NCI-H128 (cell line): ENCODE data around the gene NHS.
"Not testable (repeated sequence)": the region's sequence is repeated elsewhere in the genome, so short reads cannot be mapped to it uniquely, and the experiment has no call there.

Experiments
- DNase-seq: peaks from one replicate; lab custom pipeline; 2025; ENCODE audit not compliant: unreplicated experiment; lab: John Stamatoyannopoulos, UW

NHS gene

DNA sequence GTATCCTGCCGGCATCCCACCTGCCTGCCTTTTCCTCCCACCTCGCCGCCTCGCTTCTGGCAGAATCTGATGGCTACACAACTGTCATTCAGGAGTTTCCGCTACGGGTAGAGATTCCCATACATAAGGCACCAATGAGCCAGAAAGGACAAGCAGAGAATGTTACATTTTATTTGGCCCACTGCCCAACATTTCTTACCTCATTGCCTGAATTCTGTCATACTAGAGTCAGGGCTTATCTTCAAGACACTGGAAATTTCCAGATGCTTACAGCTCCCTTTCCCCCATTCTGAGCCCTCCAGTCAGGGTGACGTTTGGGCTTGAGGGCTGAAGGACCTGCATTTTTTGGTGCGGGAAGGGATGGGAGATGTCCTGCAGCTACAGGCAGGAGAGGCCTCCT, 113.0 kb downstream of the NHS start:
- no peak for DNase-seq

DNA sequence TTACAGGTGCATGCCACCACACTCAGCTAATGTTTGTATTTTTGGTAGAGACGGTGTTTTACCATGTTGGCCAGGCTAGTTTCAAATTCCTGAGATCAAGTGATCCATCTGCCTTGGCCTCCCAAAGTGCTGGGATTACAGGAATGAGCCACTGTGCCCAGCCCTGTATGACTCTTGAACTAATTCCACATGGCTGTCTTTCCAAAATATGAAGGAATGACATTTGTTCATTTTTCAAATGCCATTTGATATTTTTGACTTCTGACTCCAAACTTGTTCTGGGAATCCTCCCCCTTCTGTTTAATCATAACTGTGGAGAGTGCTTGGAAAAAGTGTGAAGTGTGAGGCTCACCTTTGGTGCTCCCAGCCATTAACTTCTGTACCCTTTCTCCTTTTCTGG, 119.2 kb downstream of the NHS start:
- DNase-seq = no peak

DNA sequence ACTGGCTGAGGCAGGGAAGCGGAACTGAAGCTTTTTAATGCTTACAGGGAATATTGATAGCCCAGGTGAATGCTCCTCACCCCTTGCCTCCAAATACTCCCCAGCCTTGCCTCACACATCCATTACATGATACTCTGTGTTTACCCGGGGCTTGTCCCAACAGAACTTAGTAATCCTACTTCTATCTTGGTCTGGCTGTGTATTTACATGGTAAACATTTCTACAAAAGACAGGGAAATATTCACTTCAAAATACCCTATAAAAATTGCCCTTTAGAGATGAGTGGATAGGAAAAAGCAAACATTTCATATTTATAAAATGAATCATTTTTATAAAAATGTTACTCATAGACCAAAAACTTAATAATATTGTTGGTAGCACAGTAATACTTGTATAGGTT, 120.1 kb downstream of the NHS start:
- no peak for DNase-seq

DNA sequence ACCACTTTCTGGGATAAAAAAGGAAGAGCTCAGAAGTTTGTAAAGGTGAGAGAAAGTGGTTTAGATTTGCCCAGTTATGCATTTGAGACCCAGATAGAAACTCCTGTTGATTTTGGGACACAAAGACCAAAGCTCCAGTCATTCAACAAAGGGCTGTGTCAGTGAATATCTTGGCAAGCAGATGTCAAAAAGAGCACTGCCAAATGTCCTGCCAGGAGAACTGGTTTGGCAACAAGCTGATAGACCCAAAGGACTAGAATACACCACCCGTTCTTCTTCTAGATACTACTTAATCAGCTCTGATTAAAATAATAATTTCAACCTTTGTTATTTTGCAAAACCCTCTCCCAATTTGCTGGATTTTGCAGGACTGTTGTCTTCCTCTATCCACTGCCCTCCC, 121.4 kb downstream of the NHS start:
- DNase-seq = no peak

DNA sequence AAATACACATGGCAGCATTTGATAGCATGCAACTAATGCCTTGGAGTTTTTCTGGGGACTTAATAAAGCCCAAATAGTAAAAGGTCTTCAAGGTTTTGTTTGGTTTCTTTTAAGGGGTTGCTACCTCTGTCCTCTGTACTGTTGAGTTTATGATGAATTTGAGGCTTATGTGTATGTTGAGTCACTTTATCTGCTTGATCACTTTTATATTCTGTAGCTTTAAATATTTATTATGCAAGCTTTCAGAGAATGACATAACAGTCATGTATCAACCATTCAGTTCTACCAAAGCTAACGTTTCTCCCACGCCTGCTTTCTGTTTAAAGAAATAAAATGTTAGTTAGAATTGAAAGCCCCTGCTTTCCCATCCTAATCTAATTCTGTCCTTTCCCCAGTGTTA, 122.2 kb downstream of the NHS start:
- no peak for DNase-seq

DNA sequence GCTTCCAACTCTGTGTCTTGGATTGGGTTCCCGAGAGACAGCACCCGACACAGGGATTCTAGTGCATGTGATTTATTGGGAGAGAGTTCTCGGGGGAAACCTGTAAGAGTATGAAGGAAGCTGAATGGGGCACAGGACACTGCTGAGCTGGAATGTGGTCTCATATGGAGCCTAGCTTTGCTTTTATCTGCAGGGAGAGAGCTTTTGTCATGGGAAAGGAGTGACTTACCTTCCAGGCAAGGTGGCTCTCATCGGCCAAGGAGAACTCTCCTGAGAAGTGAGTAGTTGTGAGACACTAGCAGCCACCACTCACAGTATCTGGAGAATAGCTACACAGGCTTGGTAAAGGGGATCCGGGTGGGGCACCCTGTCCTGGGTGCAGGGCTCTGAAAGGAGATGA, 124.5 kb downstream of the NHS start:
- no peak for DNase-seq

DNA sequence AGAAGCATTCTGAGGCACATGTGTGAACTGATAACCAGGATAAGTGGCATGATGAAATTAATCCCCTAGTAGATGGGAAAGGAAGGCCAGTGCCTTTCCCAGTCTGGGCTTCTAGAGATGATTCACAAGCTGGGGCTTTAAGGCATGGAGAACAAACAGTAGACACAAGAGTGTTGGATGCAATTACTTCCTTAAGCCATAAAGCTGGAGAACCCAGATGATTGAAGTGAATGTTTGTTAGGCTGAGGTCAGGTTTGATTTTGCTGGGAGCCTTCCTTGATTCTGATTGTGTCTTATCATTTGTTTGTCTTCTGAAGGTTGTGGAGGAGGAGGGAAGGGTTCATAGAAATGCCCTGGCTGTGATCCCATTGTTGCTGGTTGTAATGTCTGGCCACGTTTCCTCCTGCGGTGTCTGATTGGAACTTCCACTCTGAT, 125.2 kb downstream of the NHS start:
- no peak for DNase-seq

DNA sequence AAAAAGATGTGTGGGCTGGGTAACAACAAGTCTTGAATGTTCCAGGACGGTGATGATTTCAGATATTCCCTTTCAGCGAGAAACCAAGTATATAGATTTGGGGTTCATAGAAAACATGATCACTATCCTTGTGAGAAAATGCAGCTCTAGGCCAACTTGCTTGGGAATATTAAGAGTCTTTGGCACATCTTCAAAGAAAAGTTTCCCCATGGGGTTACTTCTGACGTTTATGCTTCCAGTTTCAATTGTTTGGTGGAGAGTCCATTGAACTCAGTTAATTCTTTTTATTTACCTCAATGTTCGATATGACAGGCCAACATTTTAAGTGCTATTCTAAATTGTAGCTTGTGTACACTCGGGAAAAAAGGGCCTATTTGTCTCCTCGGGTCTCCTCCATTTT, 126.7 kb downstream of the NHS start:
- no peak for DNase-seq

DNA sequence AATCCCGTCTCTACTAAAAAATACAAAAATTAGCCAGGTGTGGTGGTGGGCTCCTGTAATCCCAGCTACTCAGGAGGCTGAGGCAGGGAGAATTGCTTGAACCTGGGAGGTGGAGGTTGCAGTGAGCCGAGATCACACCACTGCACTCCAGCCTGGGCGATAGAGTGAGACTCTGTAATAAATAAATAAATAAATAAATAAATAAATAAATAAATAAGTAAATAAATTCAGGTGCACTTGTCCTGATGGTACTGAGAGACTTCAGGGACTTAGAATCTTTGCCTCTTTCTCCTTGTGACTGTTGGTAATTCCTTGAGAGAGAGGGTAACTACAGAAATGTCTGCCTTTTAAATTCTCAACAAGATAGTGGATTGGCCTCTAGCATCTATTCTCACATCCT, 131.4 kb downstream of the NHS start:
- not testable (repeated sequence) for DNase-seq

DNA sequence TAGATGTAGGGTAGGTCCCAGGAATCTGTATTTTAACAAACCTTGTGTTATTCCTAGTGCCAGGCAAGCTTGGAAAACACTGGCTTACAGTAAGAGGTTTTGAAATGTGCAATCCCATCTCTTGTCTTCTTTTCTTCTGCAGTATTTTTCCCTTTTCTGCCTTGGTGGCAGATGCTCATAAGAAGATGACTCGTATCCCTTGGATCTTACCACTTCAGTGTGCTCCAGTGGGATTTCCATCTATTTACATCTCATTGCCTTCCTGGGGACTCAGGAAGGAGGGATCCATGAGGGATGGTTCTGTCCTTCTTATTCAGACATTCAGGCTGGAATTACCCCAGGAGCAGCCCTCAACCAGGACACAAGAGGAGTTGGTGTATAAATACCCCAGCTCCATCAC, 136.6 kb downstream of the NHS start:
- no peak for DNase-seq

DNA sequence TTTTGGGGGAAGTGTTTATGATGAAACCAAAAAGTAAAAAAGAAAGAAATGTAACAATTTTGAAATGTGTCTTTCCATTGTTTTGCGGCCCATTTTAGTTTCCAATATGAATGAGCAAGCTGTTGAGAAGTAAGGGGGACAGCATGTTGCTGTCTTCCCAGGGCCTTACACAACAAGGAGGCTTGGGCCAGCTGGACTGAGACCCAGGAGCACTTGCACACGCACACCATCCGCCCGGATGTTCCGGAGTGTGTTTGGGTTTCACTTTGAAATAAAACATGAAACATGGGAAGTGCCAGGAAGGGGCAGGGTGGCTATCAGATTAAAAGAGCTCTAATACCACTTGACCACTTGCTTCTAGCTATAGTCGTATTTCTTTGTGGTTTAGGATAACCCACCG, 144.4 kb downstream of the NHS start:
- DNase-seq = no peak

DNA sequence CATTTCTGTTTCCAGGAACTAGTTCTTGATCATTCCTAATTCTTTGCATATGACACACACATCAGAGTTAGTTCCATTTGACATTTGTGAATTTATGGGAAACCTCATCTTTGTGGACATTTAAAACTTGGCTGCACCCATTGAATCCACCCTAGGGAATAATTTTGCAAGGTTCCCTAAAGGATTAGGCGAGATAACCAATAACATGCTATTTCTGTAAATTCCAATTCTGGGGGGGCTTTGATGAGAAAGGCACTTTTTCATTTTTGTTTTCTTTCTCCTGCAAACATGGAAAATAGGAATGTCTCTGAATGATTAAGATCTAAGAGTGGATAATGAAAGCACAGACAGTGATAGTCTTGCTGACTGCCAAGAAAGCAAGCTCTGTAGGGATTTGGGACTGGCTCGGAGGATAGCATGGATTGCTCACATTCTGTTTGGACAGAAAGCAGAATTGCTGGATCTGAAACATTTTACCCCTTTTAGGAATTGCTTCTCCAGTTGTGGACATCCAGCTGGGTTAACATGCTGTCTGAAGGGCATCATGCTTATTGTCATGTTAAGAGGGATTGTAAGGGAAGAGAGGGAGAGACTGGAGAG, 145.1 kb downstream of the NHS start:
- no peak for DNase-seq

DNA sequence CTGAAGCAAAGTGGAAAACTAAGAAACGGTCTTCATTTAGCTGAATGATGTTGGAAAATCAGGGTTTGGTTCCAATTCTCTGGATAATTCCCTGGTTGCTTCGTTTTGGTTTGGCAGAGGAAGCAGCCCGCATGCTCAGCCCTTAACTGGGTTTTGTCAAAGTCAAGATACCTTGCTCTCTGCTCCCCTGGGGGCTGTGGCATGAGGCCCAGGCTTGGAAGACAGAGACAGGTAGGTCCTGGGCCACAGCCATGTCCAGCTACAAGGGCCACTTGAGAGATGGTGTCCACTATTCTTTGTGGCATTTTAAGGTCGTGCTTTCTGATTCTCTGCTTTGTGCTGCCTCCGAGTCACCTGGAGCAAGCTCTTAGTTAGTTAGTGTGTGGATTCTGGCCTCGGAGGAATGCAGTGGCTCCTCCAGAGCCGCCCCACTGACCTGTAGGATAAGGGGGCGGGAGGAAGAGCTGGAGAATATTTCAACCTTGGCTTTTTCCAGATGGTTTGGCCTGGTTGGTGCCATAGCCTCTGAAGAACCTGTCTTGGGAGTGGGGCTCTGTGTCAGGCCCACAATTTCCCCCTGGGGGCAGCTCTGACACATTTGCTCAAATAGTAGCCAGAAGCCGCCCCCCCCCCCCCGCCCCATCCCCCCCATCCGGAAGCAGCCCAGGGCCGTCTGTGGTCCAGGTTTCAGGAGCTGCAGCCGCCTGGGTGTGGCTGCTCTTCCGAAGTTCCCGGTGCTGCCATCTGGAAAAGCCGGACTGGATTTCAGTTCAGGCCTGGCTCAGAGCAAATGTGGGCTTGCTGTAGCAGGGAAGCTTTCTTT, 147.1 kb downstream of the NHS start:
- DNase-seq = no peak

DNA sequence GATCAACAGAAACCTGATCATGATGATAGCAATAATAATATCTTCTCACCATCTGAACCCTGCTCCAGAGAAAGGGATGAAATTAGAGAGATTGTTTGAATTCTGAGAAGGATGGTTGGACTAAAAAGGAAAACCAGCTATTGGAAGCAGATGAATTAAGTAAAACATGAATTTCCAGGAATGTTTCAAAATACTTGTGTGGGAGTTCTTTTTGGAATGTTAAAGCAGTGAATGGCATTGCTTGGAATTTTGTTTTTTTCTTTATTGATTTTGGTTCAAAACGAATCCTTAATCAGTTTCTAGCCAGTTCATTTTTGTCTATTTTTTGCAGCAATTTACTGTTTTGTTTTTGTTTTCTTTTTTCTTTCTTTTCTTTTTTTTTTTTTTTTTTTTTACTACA, 150.3 kb downstream of the NHS start:
- no peak for DNase-seq

DNA sequence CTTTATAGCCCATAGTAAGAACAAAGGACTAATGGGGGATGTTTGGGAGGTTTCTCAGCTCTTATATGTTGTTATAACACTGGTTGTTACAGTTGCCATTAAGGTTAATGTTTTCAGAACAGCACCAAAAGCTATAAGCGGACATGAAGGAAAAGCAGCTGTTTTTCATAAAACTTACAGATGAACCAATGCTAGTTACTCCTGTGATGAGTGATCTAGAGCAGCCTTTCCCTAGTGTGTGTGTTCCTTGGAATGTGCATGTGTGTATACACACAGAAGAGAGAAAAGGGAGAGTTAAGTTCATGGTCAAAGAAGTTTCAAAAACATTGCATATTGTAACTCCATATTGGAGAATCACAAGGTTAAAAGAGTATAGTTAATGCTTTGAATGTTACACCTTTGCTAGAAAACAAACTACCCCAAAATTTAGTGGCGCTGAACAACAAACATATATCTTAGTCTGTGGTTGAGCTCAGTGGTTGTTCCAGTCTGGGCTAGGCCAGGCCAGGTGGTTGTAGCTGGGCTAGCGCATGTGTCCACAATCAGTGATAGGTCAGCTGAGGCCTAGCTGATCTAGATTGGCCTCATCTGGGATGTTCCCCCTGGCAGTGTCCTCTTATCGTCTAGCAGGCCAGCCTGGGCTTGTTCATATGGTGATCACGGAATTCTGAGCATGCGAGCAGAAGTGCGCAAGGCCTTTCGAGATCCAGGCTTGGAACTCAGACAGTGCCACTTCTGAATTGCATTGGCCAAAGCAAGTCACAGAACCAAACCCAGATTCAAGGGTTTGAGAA, 151.0 kb downstream of the NHS start:
- DNase-seq = no peak

DNA sequence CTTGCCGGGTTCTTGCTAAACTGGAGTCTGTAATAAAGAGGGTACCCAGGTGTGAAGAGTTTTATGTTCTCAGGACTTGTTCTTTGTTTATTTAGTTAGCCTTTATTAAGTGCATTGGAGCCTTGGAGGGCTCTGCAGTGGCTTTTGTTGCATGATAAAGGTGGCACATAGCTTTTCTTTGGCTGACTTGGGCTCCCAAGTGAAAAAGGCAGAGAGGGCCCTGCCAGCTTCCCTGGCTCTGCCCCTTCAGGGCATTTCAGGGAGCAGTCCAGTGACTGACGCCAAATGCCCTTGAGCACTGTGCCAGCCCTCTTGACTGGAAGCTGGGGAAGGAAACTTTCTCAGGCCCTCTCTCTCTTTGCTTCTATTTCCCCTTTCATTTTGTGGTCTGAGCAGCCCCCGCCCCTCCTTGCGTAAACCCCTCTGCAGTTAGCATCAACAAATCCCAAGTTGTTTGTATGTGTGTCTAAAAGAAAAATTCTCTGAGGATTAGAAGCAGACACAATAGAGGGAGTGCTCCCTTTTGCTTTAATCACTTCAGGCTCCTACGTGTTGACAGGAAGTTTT, 152.2 kb downstream of the NHS start:
- no peak for DNase-seq

DNA sequence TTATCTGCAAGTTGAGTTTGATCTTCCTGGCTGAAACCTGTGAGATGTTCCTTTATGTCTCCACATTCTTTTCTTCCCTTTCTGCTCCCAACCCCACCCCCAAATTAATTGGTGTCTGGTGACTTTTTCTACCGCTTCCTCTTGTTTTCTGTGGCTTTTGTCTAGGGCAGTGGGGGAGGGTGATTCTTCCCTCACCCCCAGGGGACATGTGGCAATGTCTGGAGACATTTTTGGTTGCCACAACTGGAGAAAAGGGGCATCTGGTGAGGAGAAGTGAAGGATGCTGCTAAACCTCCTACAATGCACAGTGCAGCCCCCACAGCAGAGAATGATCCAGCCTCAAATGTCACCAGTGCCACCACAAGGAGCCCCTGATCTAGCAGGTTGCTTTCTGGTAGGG, 152.9 kb downstream of the NHS start:
- DNase-seq = no peak

DNA sequence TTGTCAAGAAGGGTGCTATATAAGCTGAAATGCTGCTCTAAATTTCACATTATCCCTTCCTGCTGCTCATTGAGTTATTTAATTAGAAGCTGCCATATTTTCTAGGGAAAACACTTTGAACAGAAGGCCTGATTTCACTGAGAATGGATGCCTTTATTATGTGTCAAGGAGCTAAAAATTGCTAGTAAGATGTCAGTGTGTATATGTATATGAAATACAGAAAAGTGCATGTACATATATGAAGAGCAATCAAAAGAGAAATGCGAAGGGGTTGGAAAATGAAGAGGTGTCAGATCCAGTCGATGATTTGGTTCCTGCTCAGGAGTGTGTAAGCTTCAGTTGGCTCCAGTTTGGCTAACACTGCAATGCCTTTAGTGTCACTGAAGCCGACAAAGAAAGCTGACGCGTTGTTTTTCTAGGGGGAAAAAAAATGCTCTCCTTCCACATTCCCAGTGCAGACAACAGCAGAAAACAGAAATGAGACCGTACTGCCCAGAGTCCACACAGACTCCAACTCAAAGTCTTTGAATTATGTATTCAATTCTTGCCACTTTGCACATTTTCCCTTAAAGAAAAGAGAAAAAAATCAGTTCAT, 154.2 kb downstream of the NHS start:
- DNase-seq = no peak

DNA sequence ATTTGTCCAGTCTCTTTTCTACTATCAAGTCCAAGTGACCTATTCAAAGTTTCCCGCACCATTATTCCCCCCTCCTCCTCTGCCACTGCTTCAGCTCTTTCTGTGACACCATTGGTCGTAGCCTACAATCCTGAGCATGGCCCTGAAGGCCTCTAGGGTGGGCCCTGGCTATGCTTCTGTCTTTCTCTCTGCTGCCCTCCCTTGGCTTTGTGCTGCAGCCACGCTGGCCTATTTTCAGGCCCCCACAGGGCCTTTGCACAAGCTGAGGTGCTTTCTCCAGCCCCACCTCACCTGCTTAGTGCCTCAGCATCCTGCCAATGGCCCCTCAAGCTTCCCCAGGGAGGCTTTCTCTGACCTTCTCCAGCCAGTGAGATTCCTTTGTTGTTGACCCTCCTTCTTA, 156.5 kb downstream of the NHS start:
- no peak for DNase-seq

DNA sequence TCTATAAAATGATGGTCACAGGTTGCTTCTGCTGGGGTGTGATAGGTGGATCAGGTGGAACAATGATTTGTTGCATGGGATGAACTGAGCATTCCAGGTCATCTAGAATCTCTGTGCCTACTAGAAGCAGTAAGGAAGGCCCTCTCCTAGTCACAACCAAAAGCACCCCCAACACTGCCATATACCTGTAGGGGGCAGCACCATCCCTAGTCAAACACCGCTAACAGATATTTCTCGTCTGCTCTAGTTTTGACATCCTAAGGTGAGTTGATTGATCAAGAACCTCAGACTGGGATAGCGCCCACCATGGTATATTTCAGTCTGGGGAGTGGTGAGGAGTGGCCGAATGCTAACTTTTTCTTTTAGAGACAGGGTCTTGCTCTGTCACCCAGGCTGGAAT, 160.2 kb downstream of the NHS start:
- DNase-seq = no peak

DNA sequence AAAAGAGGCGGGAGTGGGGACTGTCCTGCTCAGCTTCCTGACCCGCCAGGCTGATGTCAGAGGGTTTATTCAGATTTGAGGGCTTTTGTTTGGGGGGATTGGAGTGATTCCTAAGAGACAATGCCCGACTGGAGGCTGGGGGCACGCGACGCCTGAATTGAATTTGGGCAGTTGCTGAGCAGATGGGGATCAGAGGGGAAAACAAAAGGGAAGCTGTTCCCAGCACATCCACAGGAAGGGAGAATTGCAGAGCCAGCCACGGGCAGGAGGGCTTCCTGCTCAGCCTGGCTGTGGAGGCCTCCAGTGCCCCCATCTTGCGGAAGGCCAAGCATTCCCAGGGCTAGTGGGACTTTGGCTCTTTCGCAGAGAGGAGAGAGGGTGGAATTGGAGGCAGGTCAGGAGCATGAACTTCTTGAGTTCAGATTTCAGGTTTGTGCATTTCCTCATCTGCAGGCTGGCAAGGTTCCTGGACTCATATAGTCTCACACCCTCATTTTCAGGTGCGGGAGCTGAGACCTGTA, 162.8 kb downstream of the NHS start:
- DNase-seq = no peak
